SH-SY5Y (cell line): ENCODE results near the gene WHRN.

Source experiments
- GATA2 ChIP-seq: IDR thresholded peaks from 2 replicates; pipeline ENCODE4 v1.6.1; 2011; ENCODE audit warnings: mild to moderate bottlenecking, low read depth, low read length
- GATA3 ChIP-seq: IDR thresholded peaks from 2 replicates; pipeline ENCODE4 v1.6.1; 2011; ENCODE audit warnings: low read depth, mild to moderate bottlenecking, low read length, moderate library complexity

WHRN gene

GRCh38 chr9:114524247-114524681, 19.0 kb upstream of the WHRN start:
- no peak for TF ChIP-seq GATA3
- no peak for TF ChIP-seq GATA2

- TF ChIP-seq GATA3 = no peak
- TF ChIP-seq GATA2 = no peak
Measured at GRCh38 chr9:114522847-114523246, 17.6 kb upstream of the WHRN start.

- TF ChIP-seq GATA3 (no peak), GATA2 (no peak)
Measured at GRCh38 chr9:114522286-114522685, 17.0 kb upstream of the WHRN start.

GRCh38 chr9:114521846-114522245, 16.6 kb upstream of the WHRN start:
- no peak for TF ChIP-seq GATA2
- no peak for TF ChIP-seq GATA3

GRCh38 chr9:114518599-114519022, 13.3 kb upstream of the WHRN start:
- TF ChIP-seq GATA3 = no peak
- TF ChIP-seq GATA2 = no peak

GRCh38 chr9:114518120-114518519, 12.8 kb upstream of the WHRN start:
- TF ChIP-seq GATA2 = no peak
- TF ChIP-seq GATA3 = no peak

- TF ChIP-seq GATA2 = no peak
- TF ChIP-seq GATA3 = no peak
Measured at GRCh38 chr9:114516913-114517312, 11.6 kb upstream of the WHRN start.

- TF ChIP-seq GATA2 = no peak
- no peak for TF ChIP-seq GATA3
Measured at GRCh38 chr9:114515528-114515927, 10.3 kb upstream of the WHRN start.

GRCh38 chr9:114513959-114514267, 8.6 kb upstream of the WHRN start:
- TF ChIP-seq GATA2 (no peak), GATA3 (no peak)

GRCh38 chr9:114513055-114513958, 8.0 kb upstream of the WHRN start:
- TF ChIP-seq GATA3 = no peak
- TF ChIP-seq GATA2 = no peak

- no peak for TF ChIP-seq GATA2
- TF ChIP-seq GATA3 = no peak
Measured at GRCh38 chr9:114511978-114512874, 7.0 kb upstream of the WHRN start.

GRCh38 chr9:114507726-114508125, 2.5 kb upstream of the WHRN start:
- TF ChIP-seq GATA2 = no peak
- no peak for TF ChIP-seq GATA3

- TF ChIP-seq GATA3 = no peak
- TF ChIP-seq GATA2 = no peak
Measured at GRCh38 chr9:114506082-114506390, 763 bp upstream of the WHRN start.

- TF ChIP-seq GATA3 (no peak), GATA2 (no peak)
Measured at GRCh38 chr9:114504341-114505186, 709 bp downstream of the WHRN start.
